Left cardiac atrium (tissue), 4 donors: ENCODE results near the gene FGD4. TPM values are rescaled to one million over a fixed set of nuclear protein-coding genes. Genes with fewer than 3 reads are reported as not detected.
"Not testable (repeated sequence)": the region's sequence is repeated elsewhere in the genome, so short reads cannot be mapped to it uniquely, and the experiment has no call there.

Experiments
- ATAC-seq, 2 donors: fragments of 200-7000 bp; cut with Tn5 transposase; one replicate each; pipeline ENCODE4 v1.9.1; 2020; ENCODE audit warnings: mild to moderate bottlenecking in 2 of 2, moderate library complexity in 2 of 2
- DNase-seq: peaks from one replicate; pipeline ENCODE4 v3.0.0-alpha.2; 2020
- intact Hi-C, 2 donors: fragments of 100-400 bp; cut with DNase I; formaldehyde crosslinking; loops; one replicate each; pipeline versions ENCODE4 v1.14.1 to v1.15.1; 2022 to 2023
- total RNA-seq, 2 donors: library from RNA; stranded (reverse); fragmentation: NEBNext Ultra II Directional; extraction: Animal tissue kit (Norgen Biotek cat#: 25700); gene quantifications; one replicate each; pipeline ENCODE4 v1.2.1, GENCODE V29; 2021
- donor health status: DM: no; HTN: yes; CAD: no.
- donor health status: DM: no; HTN: yes; CAD: no; lungs with severe emphysema.
- donor health status: DM: yes; HTN: yes; CAD: no.
- donor health status: Dilated cardiomyopathy.

Gene FGD4
- total RNA-seq, 2 donors from 2014 or later: 15.9 to 16.0 TPM

DNA sequence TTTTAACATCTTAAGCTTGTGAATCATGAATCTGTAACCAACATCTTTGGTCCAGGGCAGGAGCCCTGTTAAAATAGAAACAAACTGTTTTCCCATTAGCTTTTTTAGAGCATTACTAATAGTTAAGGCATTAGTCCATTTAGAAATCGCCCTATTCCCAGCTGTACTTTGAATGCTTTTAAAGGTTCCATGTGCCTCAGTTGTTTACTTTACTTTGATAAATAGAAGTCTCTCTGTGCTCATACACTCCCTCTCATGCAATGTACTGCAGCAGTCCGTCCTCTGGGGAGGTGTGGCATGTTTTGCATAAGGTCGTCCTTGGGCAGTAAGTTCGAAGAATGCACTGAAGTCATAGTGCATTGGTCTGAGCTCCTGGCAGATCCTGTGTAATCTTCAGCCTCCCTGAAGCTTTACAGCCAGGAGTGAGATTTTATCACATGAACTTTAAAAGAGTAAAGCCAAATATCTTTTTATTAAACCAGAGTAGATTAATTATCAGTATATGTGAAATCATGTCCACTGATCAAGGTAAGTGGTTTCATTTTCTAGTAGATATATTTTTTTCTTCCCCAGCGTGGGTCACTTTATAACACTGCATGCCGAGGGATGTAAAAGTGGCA is 134.7 kb downstream of the FGD4 start:
- DNase-seq (peak; percentile 43), ATAC-seq (peak; percentile 74 to 94)
- intact Hi-C loops: loop anchor here in 1 of 2 donors (2.0 kb wide), 1 partner anchor 77 kb away; no protein-coding TSS in a partner anchor

DNA sequence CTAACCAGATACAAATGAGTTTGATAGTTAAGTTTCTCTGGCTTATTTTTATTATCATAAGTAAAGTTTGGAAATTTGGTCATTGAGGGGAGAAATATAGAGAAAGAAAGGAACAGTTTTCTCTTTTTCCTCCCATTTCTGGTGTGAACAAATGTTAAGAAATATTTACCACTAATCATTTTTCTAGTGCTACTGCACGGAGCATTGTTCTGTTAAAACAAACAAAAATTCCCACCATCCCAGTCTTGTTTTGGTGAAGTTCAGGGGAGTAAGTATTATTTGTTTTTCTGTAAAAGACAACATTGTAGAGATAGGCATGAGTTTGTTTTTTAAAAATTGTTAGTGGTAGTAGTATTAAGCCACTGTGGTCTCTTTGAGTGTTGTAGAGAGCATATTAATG is 135.3 kb downstream of the FGD4 start:
- ATAC-seq (no peak), DNase-seq (no peak)
- intact Hi-C loops: loop anchor here in 1 of 2 donors (2.0 kb wide), 1 partner anchor 78 kb away; no protein-coding TSS in a partner anchor

DNA sequence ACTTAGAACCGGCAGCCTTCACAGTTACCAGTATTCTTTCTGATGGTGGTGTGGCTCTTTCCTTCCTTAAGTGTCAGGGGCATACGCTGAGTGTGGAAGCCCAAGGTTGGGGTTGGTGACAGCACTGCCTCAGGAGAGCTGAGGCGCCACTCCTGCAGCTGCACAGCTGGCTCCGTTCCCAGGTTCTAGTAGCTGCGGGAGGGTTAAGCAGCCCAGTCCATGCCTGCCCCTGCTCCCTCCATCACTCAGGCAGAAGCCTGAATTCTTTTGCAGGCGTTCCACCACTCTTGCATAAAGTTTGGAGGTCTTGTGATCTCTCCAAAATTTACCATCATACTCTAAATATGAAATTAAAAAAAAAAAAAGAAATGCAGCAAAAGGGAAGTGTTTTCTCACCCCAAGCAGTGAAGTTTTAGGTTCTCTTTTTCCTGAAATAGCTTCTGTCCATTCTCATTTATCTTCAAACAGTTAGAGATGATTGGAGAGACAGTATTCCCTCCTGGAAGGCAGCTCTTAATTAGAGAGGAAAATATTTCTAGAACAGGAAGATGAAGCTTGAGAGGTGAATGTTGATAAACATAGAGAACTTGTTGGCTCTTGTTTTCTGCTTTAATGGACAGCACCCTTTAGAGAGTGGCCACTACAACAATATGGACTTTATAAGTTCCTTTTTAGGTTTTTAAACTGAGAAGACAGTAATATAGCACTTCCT is 136.1 kb downstream of the FGD4 start:
- intact Hi-C loops: loop anchor here in 1 of 2 donors (2.0 kb wide), 1 partner anchor 79 kb away; no protein-coding TSS in a partner anchor
- DNase-seq: peak; percentile 83

DNA sequence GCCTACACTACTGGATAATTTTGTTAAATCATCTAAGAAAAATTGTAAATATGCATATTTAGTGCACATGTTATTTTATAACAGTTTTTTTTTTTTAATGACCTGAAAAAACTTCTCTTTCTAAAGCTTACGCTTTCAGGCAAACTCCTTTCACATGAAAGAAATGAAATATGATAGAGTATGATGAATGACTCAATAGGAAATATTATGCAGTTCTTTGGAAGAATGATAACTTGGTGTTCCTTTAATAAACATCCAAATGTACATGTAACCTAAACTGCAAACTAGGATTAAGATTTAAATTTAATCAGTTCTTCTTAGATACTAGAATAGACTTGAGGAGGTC is 136.6 kb downstream of the FGD4 start:
- ATAC-seq: no peak
- intact Hi-C loops: loop anchor here in 1 of 2 donors (2.0 kb wide), 1 partner anchor 79 kb away; no protein-coding TSS in a partner anchor
- no peak for DNase-seq

More for the DNA sequence above, 136.1 kb downstream of the FGD4 start:
- ATAC-seq: peak; percentile 93 to 94

GRCh38 chr12:32541754-32542374 is 142.5 kb downstream of the FGD4 start:
- ATAC-seq: peak in 1 of 2 donors; percentile 75
- DNase-seq: no peak
- intact Hi-C loops: no loop called here

DNA sequence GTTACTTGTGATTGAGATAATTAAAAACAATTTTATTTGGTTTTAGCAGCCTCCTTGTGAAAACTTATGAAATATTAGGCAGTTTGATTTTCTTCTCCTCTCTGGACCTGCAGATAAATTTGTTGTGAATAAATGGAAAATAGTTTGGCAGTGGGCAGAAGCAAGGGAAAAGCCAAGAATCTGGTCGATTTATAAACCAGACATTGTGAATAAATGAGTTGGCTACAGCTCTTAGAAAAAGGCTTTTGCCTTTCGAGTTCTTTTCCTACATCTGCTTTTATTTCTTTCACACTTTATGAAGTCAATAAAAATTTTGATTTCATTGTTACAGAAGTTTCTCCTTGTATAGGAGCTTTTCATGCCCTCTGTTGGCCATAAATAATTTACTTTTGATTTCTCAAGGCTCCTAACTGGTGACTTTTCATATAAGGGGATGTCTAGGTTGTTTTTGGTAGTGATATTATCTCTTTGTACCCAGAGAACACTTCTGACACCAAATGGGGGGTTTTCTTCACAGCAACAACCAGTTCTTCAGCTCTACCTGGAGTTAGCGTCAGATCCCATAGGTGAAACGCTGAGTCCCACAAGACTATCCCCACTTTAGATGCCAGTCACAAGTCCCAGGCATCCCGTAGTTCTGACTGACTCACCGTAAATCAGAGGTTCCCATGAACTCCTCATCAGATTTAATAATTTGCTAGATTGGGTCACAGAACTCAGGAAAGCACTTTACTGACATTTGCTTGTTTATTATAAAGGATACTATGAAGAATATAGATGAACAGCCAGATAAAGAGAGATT is 143.3 kb downstream of the FGD4 start:
- intact Hi-C loops: no loop called here
- DNase-seq (no peak), ATAC-seq (no peak)

DNA sequence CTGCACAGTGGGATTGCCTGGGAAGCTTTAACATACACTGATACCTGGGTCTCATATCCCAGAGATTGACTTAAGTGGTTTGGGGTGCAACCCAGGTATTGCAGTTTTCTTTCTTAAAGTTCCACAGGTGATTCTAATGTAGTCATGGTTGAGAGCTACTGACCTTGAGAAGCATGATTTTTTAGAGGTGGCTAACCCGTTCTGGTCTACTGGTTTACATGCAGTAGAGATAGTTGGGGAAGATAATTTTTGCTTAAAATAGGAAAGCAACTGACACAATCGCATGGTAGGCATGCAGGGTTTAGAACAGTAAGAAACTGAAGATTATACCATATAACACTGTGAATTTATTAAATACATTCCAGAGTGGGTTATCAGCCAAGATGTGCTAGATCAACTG is 145.5 kb downstream of the FGD4 start:
- ATAC-seq: no peak
- intact Hi-C loops: no loop called here
- no peak for DNase-seq

GRCh38 chr12:32545413-32545980 is 146.1 kb downstream of the FGD4 start:
- peak in 1 of 2 donors; percentile 56 for ATAC-seq
- no peak for DNase-seq
- intact Hi-C loops: no loop called here

GRCh38 chr12:32546272-32546671 is 146.9 kb downstream of the FGD4 start:
- intact Hi-C loops: no loop called here
- no peak for ATAC-seq
- DNase-seq: no peak

- intact Hi-C loops: no loop called here
Measured at GRCh38 chr12:32548691-32549281, 149.4 kb downstream of the FGD4 start.

GRCh38 chr12:32549675-32550079 is 150.3 kb downstream of the FGD4 start:
- intact Hi-C loops: no loop called here
- DNase-seq (no peak), ATAC-seq (peak; percentile 31 to 61)

More at GRCh38 chr12:32548691-32549281, 149.4 kb downstream of the FGD4 start:
- ATAC-seq (peak; percentile 60 to 76), DNase-seq (peak; percentile 29)

- intact Hi-C loops: no loop called here
- DNase-seq (no peak), ATAC-seq (no peak)
Measured at GRCh38 chr12:32551058-32551457, 151.7 kb downstream of the FGD4 start.

- DNase-seq (no peak), ATAC-seq (peak; percentile 33 to 56)
- intact Hi-C loops: no loop called here
Measured at GRCh38 chr12:32558903-32559302, 159.5 kb downstream of the FGD4 start.

DNA sequence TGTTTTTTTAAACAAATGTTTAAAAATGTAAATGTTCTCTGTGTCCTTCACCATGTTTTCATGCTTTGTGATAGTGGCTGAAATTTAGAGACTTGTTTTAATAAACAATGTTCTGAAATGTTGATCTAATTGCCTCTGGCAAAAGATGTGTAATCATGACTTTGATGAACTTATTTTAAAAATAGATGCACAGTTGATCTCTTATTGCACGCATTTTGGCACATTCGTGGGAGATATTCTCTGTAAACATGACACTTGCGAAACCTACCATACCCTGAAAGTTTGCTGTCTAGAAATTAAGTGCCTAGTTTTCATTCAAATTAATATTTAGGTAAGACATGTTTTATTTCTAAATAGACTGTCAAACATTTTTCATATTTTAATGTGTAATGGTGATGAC is 160.1 kb downstream of the FGD4 start:
- intact Hi-C loops: no loop called here
- no peak for ATAC-seq

GRCh38 chr12:32560520-32560919 is 161.2 kb downstream of the FGD4 start:
- intact Hi-C loops: no loop called here

More for the DNA sequence above, 160.1 kb downstream of the FGD4 start:
- no peak for DNase-seq

GRCh38 chr12:32561931-32562341 is 162.6 kb downstream of the FGD4 start:
- no peak for ATAC-seq
- DNase-seq: no peak
- intact Hi-C loops: no loop called here

More at GRCh38 chr12:32560520-32560919, 161.2 kb downstream of the FGD4 start:
- ATAC-seq (no peak), DNase-seq (no peak)

GRCh38 chr12:32562413-32562812 is 163.1 kb downstream of the FGD4 start:
- DNase-seq, ATAC-seq, intact Hi-C loops: not testable (repeated sequence)

DNA sequence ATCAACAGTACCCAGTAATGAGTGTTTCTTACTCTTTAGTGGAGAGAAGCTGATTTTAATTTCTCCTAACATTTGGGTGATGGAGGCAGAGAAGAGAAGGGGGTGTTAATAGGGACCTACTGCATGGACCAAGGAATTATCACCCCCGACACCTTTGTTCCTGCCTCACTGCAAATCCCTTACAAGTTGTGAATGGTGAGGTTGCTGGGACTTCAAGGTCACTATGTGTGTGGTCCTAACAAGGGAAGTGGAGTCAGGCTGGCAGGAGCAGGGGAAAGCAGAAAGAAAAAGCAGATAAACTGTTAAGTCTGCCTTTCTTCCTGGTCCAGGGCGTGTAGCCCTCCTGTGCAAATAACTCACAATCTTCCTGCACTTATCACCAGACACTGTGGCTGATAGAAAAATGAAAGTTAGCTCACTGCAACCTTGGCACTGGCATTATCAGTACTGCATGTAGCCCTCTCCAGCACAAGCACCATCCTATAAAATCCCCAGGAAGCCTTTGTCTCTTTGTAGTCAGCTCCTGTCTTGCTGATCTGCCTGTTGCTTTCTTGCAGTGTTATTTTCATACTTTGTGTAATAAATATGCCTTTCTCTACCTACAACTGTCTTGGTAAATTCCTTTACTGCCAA is 167.4 kb downstream of the FGD4 start:
- DNase-seq (no peak), ATAC-seq (peak; percentile 71 to 76)
- intact Hi-C loops: no loop called here
